Loucy (cell line): Measurements from ENCODE around the gene SLC7A1.

ENCODE experiments used
- H2AFZ ChIP-seq: fragments of 200-600 bp; sonication (generic); 2 replicates; pipeline ENCODE4 v1.6.0; 2016; ENCODE audit warnings: antibody characterized with exemption, mild to moderate bottlenecking, low read length, moderate library complexity
- H3F3A ChIP-seq: fragments of 200-600 bp; 2 replicates; pipeline ENCODE4 v1.6.0; 2016; ENCODE audit warnings: antibody characterized with exemption, low read depth, mild to moderate bottlenecking
- H3K27me3 ChIP-seq: fragments of 200-600 bp; sonication (generic); 2 replicates; pipeline ENCODE4 v1.6.1; 2014; ENCODE audit warnings: low read length, mild to moderate bottlenecking; ENCODE audit not compliant: insufficient read depth, poor library complexity, severe bottlenecking
- H3K36me3 ChIP-seq: fragments of 200-600 bp; sonication (generic); 2 replicates; pipeline ENCODE4 v1.6.1; 2016; ENCODE audit warnings: low read length; ENCODE audit not compliant: insufficient read depth
- H3K4me1 ChIP-seq: fragments of 200-600 bp; sonication (generic); 2 replicates; pipeline ENCODE4 v1.5.1; 2014; ENCODE audit warnings: low read length, mild to moderate bottlenecking; ENCODE audit not compliant: insufficient read depth, poor library complexity, severe bottlenecking
- H3K4me2 ChIP-seq: fragments of 200-600 bp; sonication (generic); 2 replicates; pipeline ENCODE4 v1.6.0; 2014; ENCODE audit warnings: antibody characterized with exemption, low read length, low read depth, mild to moderate bottlenecking; ENCODE audit not compliant: poor library complexity, severe bottlenecking
- H3K4me3 ChIP-seq: fragments of 200-600 bp; sonication (generic); 2 replicates; pipeline ENCODE4 v1.5.1; 2014; ENCODE audit warnings: low read length, mild to moderate bottlenecking, mixed read lengths; ENCODE audit not compliant: poor library complexity, severe bottlenecking
- H3K79me2 ChIP-seq: fragments of 200-600 bp; sonication (generic); 2 replicates; pipeline ENCODE4 v1.6.1; 2014; ENCODE audit warnings: low read length; ENCODE audit not compliant: insufficient read depth
- H3K9ac ChIP-seq: fragments of 200-600 bp; sonication (generic); 2 replicates; pipeline ENCODE4 v1.6.0; 2014; ENCODE audit warnings: mild to moderate bottlenecking, low read depth, low read length, moderate library complexity; ENCODE audit not compliant: poor library complexity, severe bottlenecking
- H3K9me2 ChIP-seq: fragments of 200-600 bp; sonication (generic); replicated peaks from 2 replicates; pipeline ENCODE4 v1.6.1; 2016; ENCODE audit warnings: low read depth, low read length, mixed read lengths
- H3K9me3 ChIP-seq: fragments of 200-600 bp; sonication (generic); 2 replicates; pipeline ENCODE4 v1.6.1; 2014; ENCODE audit warnings: mild to moderate bottlenecking, antibody characterized with exemption, low read length, low read depth; ENCODE audit not compliant: insufficient read depth
- H4K20me1 ChIP-seq: fragments of 200-600 bp; sonication (generic); 2 replicates; pipeline ENCODE4 v1.6.0; 2014; ENCODE audit warnings: antibody characterized with exemption, low read length, mild to moderate bottlenecking; ENCODE audit not compliant: insufficient read depth, poor library complexity, severe bottlenecking
- CTCF ChIP-seq: fragments of 200-600 bp; sonication (generic); conservative IDR thresholded peaks from 2 replicates; pipeline ENCODE4 v1.5.1; 2014; ENCODE audit warnings: mild to moderate bottlenecking, antibody characterized with exemption, low read length
- EZH2phosphoT487 ChIP-seq: fragments of 200-600 bp; IDR thresholded peaks from 2 replicates; pipeline ENCODE4 v1.6.1; 2018; ENCODE audit warnings: antibody characterized with exemption, mild to moderate bottlenecking, moderate library complexity, borderline replicate concordance

Gene SLC7A1

DNA sequence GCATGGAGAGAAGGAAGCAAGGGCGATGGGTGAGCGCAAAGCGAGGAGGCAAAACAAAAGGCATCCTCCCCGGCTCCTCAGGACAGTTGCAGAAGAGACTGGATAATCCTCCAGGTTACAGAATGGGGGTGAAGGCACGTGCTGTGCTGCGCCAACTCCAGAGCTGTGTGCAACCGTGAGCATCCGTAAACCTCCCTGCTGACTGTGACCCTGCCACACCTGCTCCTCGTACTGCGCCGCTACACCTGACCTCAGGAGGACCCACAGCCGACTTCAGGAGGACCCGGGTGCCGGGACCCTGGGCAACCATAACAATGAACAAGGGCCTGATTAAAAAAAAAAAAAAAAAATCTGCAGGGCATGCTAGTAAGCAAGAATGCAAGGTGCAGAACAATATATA, 68.7 kb downstream of the SLC7A1 start:
- Histone ChIP-seq H3F3A (no peaks in the 10 kb centered on the region), H4K20me1 (no peaks in the 10 kb centered on the region), H3K4me1 (no peaks in the 10 kb centered on the region), H3K9me2 (no peaks in the 10 kb centered on the region), H3K9me3 (no peaks in the 10 kb centered on the region), H3K9ac (no peak overlapping the region), H2AFZ (no peak overlapping the region), H3K36me3 (peaks cover 93% of the 10 kb centered on the region), H3K4me3 (no peak overlapping the region), H3K4me2 (no peak overlapping the region), H3K27me3 (no peaks in the 10 kb centered on the region), H3K79me2 (no peaks in the 10 kb centered on the region)
- no peak for TF ChIP-seq CTCF
- no peak for TF ChIP-seq EZH2phosphoT487

DNA sequence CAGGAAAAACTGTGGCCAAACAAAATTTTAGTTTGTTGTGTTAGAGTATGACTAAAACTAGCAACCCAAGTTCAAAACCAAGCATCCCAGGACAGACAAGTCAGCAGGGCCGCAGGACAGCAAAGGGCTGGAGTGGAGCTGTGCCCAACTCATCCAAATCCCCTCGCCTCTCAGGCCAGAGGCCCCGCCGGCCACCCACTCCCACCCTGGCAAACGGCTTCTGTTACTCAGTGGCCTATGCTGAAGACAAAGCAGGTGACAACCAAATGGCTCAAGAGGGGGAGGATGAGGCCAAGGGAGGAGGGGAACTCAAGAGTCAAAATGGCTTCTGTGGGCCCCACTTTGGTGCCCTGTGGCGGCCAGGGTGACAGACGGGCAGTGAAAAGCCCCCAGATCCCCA, 69.7 kb downstream of the SLC7A1 start:
- no peak overlapping the region for H3K4me3 ChIP-seq
- H3K4me2 ChIP-seq: no peak overlapping the region
- TF ChIP-seq CTCF (no peak), EZH2phosphoT487 (no peak)
- H3F3A ChIP-seq: no peaks in the 10 kb centered on the region
- no peaks in the 10 kb centered on the region for H3K9me2 ChIP-seq
- H3K9me3 ChIP-seq: no peaks in the 10 kb centered on the region
- H3K27me3 ChIP-seq: no peaks in the 10 kb centered on the region
- no peak overlapping the region for H2AFZ ChIP-seq
- no peak overlapping the region for H3K9ac ChIP-seq
- H3K79me2 ChIP-seq: no peaks in the 10 kb centered on the region
- no peaks in the 10 kb centered on the region for H3K4me1 ChIP-seq
- peaks cover 93% of the 10 kb centered on the region for H3K36me3 ChIP-seq
- no peaks in the 10 kb centered on the region for H4K20me1 ChIP-seq

GRCh38 chr13:29524641-29525040, 70.8 kb downstream of the SLC7A1 start:
- no peak overlapping the region for H3K4me3 ChIP-seq
- no peaks in the 10 kb centered on the region for H3K27me3 ChIP-seq
- H3K4me2 ChIP-seq: no peak overlapping the region
- peaks cover 93% of the 10 kb centered on the region for H3K36me3 ChIP-seq
- H3K9ac ChIP-seq: no peak overlapping the region
- no peaks in the 10 kb centered on the region for H3K4me1 ChIP-seq
- H3K9me2 ChIP-seq: no peaks in the 10 kb centered on the region
- no peak overlapping the region for H2AFZ ChIP-seq
- H3K79me2 ChIP-seq: no peaks in the 10 kb centered on the region
- TF ChIP-seq EZH2phosphoT487 (no peak), CTCF (no peak)
- no peaks in the 10 kb centered on the region for H3F3A ChIP-seq
- no peaks in the 10 kb centered on the region for H4K20me1 ChIP-seq
- no peaks in the 10 kb centered on the region for H3K9me3 ChIP-seq
